H1 (cell line): ENCODE data around the gene PRKD1. TPM values are rescaled to one million over a fixed set of nuclear protein-coding genes. Genes with fewer than 3 reads are reported as not detected.

Experiments used
- CTCF ChIA-PET: fragments of 300-600 bp; sonication (Branson Sonifier 250); formaldehyde crosslinking; loops from one replicate; lab custom pipeline; 2021; ENCODE audit not compliant: partially characterized antibody; lab: Charles Lee
- POLR2A ChIA-PET: fragments of 300-600 bp; sonication (Branson Sonifier 250); formaldehyde crosslinking; loops from one replicate; lab custom pipeline; 2021; ENCODE audit warnings: inconsistent platforms; ENCODE audit not compliant: partially characterized antibody; lab: Charles Lee
- DNase-seq, 2 experiments: peaks; one replicate each; pipeline versions ENCODE4 v3.0.0 to v3.0.0-alpha.2; 2010 to 2022; ENCODE audit warnings: low spot score in 2 of 2, low read depth in 1 of 2, mixed read lengths in 1 of 2
- FAIRE-seq: peaks from 2 replicates; lab custom pipeline; 2011; peaks lifted over from hg19 to GRCh38; lab: Jason Lieb, UNC
- H2AFZ ChIP-seq: 2 replicates; pipeline ENCODE4 v1.8.1; 2012; ENCODE audit warnings: low read length, inconsistent platforms
- H2AK5ac ChIP-seq: 2 replicates; pipeline ENCODE4 v1.6.1; 2013; ENCODE audit warnings: low read depth, low read length
- H2BK120ac ChIP-seq: replicated peaks from 2 replicates; pipeline ENCODE3; 2013; ENCODE audit warnings: low read depth, low read length, inconsistent platforms
- H2BK12ac ChIP-seq: 2 replicates; pipeline ENCODE4 v1.6.1; 2013; ENCODE audit warnings: low read depth, low read length
- H2BK15ac ChIP-seq: 2 replicates; pipeline ENCODE4 v1.6.1; 2013; ENCODE audit warnings: low read length
- H2BK20ac ChIP-seq: 2 replicates; pipeline ENCODE4 v1.6.1; 2013; ENCODE audit warnings: low read length
- H2BK5ac ChIP-seq: 2 replicates; pipeline ENCODE4 v1.6.1; 2013; ENCODE audit warnings: low read depth, low read length
- H3K14ac ChIP-seq: 2 replicates; pipeline ENCODE4 v1.6.1; 2013; ENCODE audit warnings: inconsistent platforms; ENCODE audit not compliant: insufficient read length
- H3K18ac ChIP-seq: 2 replicates; pipeline ENCODE4 v1.6.1; 2013; ENCODE audit warnings: low read length; ENCODE audit errors: extremely low read depth
- H3K23ac ChIP-seq: 2 replicates; pipeline ENCODE4 v1.6.1; 2013; ENCODE audit warnings: inconsistent platforms; ENCODE audit not compliant: insufficient read length
- H3K23me2 ChIP-seq: 2 replicates; pipeline ENCODE4 v1.6.1; 2013; ENCODE audit warnings: low read depth, low read length
- H3K27ac ChIP-seq: 2 replicates; pipeline ENCODE4 v1.6.1; 2011; ENCODE audit warnings: low read depth, low read length, inconsistent platforms
- H3K27me3 ChIP-seq, 4 experiments: replicated peaks in 1 of 4; 1 replicate in 1 of 4; 2 replicates in 3 of 4; pipeline versions ENCODE4 v1.6.1 to v1.8.1; 2011 to 2013; ENCODE audit warnings: low read length in 3 of 4, mild to moderate bottlenecking in 3 of 4, inconsistent platforms in 2 of 4, mixed read lengths in 2 of 4, moderate library complexity in 1 of 4; ENCODE audit not compliant: control insufficient read depth in 3 of 4, insufficient read depth in 3 of 4; ENCODE audit errors: extremely low read depth in 1 of 4
- H3K36me3 ChIP-seq, 4 experiments: 2 replicates each; pipeline versions ENCODE4 v1.6.1 to v1.8.1; 2011 to 2013; ENCODE audit warnings: mild to moderate bottlenecking in 4 of 4, low read length in 3 of 4, moderate library complexity in 2 of 4, control low read depth in 1 of 4, inconsistent platforms in 1 of 4; ENCODE audit not compliant: insufficient read depth in 4 of 4, control insufficient read depth in 2 of 4
- H3K4ac ChIP-seq: replicated peaks from 2 replicates; pipeline ENCODE3; 2013; ENCODE audit warnings: low read length, low read depth, mixed read lengths, inconsistent platforms; ENCODE audit not compliant: insufficient read length
- H3K4me1 ChIP-seq, 4 experiments: replicated peaks in 1 of 4; 1 replicate in 1 of 4; 2 replicates in 3 of 4; pipeline versions ENCODE4 v1.6.1 to v1.8.1; 2011 to 2013; ENCODE audit warnings: low read length in 3 of 4, inconsistent platforms in 2 of 4, mixed read lengths in 1 of 4; ENCODE audit not compliant: insufficient read depth in 4 of 4, control insufficient read depth in 3 of 4
- H3K4me2 ChIP-seq, 2 experiments: 2 replicates each; pipeline versions ENCODE4 v1.6.1 to v1.8.1; 2011 to 2013; ENCODE audit warnings: low read depth in 2 of 2, low read length in 2 of 2, control low read depth in 1 of 2, inconsistent platforms in 1 of 2, mild to moderate bottlenecking in 1 of 2; ENCODE audit not compliant: insufficient read depth in 1 of 2
- H3K4me3 ChIP-seq, 4 experiments: fragments of 200-600, 300-600 bp in 1 of 4; sonication (generic), shearing (Covaris generic), sonication (Bioruptor Twin) in 1 of 4; 2 replicates each; pipeline versions ENCODE4 v1.5.1 to v1.8.1; 2011 to 2016; ENCODE audit warnings: low read length in 4 of 4, low read depth in 3 of 4, control low read depth in 2 of 4, inconsistent platforms in 2 of 4, mild to moderate bottlenecking in 2 of 4, mixed read lengths in 1 of 4, moderate library complexity in 1 of 4; ENCODE audit not compliant: insufficient read depth in 2 of 4; ENCODE audit errors: extremely low read depth in 1 of 4
- H3K56ac ChIP-seq: replicated peaks from 2 replicates; pipeline ENCODE3; 2013; ENCODE audit warnings: low read depth, mild to moderate bottlenecking, mixed read lengths, low read length, inconsistent platforms; ENCODE audit not compliant: insufficient read length
- H3K79me1 ChIP-seq: 2 replicates; pipeline ENCODE4 v1.6.1; 2013; ENCODE audit warnings: low read depth, low read length, control low read depth
- H3K79me2 ChIP-seq, 2 experiments: 2 replicates each; pipeline versions ENCODE4 v1.6.1 to v1.8.1; 2012 to 2013; ENCODE audit warnings: low read length in 2 of 2, mild to moderate bottlenecking in 2 of 2, inconsistent platforms in 1 of 2; ENCODE audit not compliant: insufficient read depth in 2 of 2, control insufficient read depth in 1 of 2
- H3K9ac ChIP-seq, 4 experiments: replicated peaks in 1 of 4; 1 replicate in 1 of 4; 2 replicates in 3 of 4; pipeline versions ENCODE4 v1.6.1 to v1.8.1; 2011 to 2013; ENCODE audit warnings: low read depth in 3 of 4, low read length in 3 of 4, control low read depth in 2 of 4, mild to moderate bottlenecking in 2 of 4, moderate library complexity in 2 of 4, inconsistent platforms in 1 of 4; ENCODE audit errors: extremely low read depth in 1 of 4
- H3K9me3 ChIP-seq, 2 experiments: 2 replicates each; pipeline versions ENCODE4 v1.6.1 to v1.8.1; 2012 to 2013; ENCODE audit warnings: mild to moderate bottlenecking in 2 of 2, moderate library complexity in 2 of 2, control low read depth in 1 of 2, inconsistent platforms in 1 of 2, low read depth in 1 of 2, low read length in 1 of 2, mixed read lengths in 1 of 2; ENCODE audit not compliant: insufficient read depth in 2 of 2
- H4K20me1 ChIP-seq, 2 experiments: replicated peaks in 1 of 2; 2 replicates each; pipeline versions ENCODE3 to v1.8.1; 2011 to 2013; ENCODE audit warnings: inconsistent platforms in 2 of 2, low read length in 2 of 2, mild to moderate bottlenecking in 1 of 2; ENCODE audit not compliant: insufficient read depth in 2 of 2, control insufficient read depth in 1 of 2
- H4K5ac ChIP-seq: 2 replicates; pipeline ENCODE4 v1.6.1; 2013; ENCODE audit warnings: low read length, low read depth, mixed read lengths, inconsistent platforms; ENCODE audit not compliant: insufficient read length
- H4K8ac ChIP-seq: 2 replicates; pipeline ENCODE4 v1.8.0; 2013; ENCODE audit warnings: mild to moderate bottlenecking, moderate library complexity, low read length, inconsistent platforms; ENCODE audit not compliant: insufficient read depth; ENCODE audit errors: extremely low read depth
- H4K91ac ChIP-seq: replicated peaks from 2 replicates; pipeline ENCODE3; 2013; ENCODE audit warnings: low read length, mixed read lengths, inconsistent platforms; ENCODE audit not compliant: insufficient read length
- ASH2L ChIP-seq: fragments of 200-600, 300-600 bp; sonication (generic); IDR thresholded peaks from one replicate; pipeline ENCODE4 v1.7.1; 2017; ENCODE audit warnings: low read length
- CTCF ChIP-seq, 3 experiments: IDR thresholded peaks; 1 replicate in 2 of 3; 2 replicates in 1 of 3; pipeline versions ENCODE4 v1.5.1 to v1.6.1; 2011; ENCODE audit warnings: low read length in 3 of 3, mild to moderate bottlenecking in 3 of 3, inconsistent platforms in 2 of 3, low read depth in 1 of 3, moderate library complexity in 1 of 3; ENCODE audit not compliant: insufficient read depth in 1 of 3; ENCODE audit errors: control extremely low read depth in 1 of 3
- GABPA ChIP-seq: IDR thresholded peaks from 2 replicates; pipeline ENCODE4 v1.6.1; 2011; ENCODE audit warnings: mild to moderate bottlenecking, low read length, moderate library complexity, borderline replicate concordance; ENCODE audit not compliant: insufficient read depth
- HDAC6 ChIP-seq: IDR thresholded peaks from one replicate; pipeline ENCODE4 v1.7.1; 2012; ENCODE audit warnings: low read depth, mild to moderate bottlenecking, inconsistent platforms, low read length, moderate library complexity
- JUND ChIP-seq: IDR thresholded peaks from 2 replicates; pipeline ENCODE4 v1.6.1; 2011; ENCODE audit warnings: mild to moderate bottlenecking, improper control_type of control experiment, low read length
- KDM4A ChIP-seq: IDR thresholded peaks from one replicate; pipeline ENCODE4 v1.7.1; 2012; ENCODE audit warnings: low read depth, mild to moderate bottlenecking, moderate library complexity, low read length, inconsistent platforms; ENCODE audit not compliant: severe bottlenecking
- SIX5 ChIP-seq: IDR thresholded peaks from 2 replicates; pipeline ENCODE4 v1.6.1; 2011; ENCODE audit warnings: mild to moderate bottlenecking, low read depth, low read length
- USF2 ChIP-seq: IDR thresholded peaks from 2 replicates; pipeline ENCODE4 v1.6.1; 2011; ENCODE audit warnings: low read length, improper control_type of control experiment
- WGBS, 2 experiments: shearing (Covaris generic) in 1 of 2; methylation state at CpG; one replicate each; pipeline versions ENCODE4 v1.1.6 to v1.1.7; 2013 to 2015; ENCODE audit warnings: low lambda C conversion rate in 2 of 2, mixed read lengths in 2 of 2, inconsistent platforms in 1 of 2, low coverage in 1 of 2, missing lambda C conversion rate in 1 of 2; ENCODE audit not compliant: insufficient replicate concordance in 2 of 2, insufficient coverage in 1 of 2, insufficient read length in 1 of 2; ENCODE audit errors: extremely low coverage in 1 of 2, missing lambda C conversion rate in 1 of 2; 5-methylcytosine and 5-hydroxymethylcytosine counted together
- polyA plus RNA-seq, 7 experiments: library from polyadenylated mRNA; depleted of rRNA in 3 of 7; stranded (reverse) in 5 of 7; unstranded in 2 of 7; fragments of >200 nt in 5 of 7; fragments of 200-250 nt in 2 of 7; gene quantifications; 1 replicate in 5 of 7; 2 replicates in 1 of 7; 4 replicates in 1 of 7; pipeline versions ENCODE4 v1.2.1 to v1.2.3, GENCODE V29; 2011 to 2013; ENCODE audit warnings: missing spikeins in 2 of 7, mixed read lengths in 2 of 7
- total RNA-seq: library from RNA; stranded (reverse); fragmentation: NEBNext Ultra II Directional; extraction: Animal tissue kit (Norgen Biotek cat#: 25700); gene quantifications from 2 replicates; pipeline ENCODE4 v1.2.1, GENCODE V29; 2021

PRKD1 gene
- total and polyA plus RNA-seq, 2 of the 8 experiments (the other 6 are each of a cell fraction or from before 2014, with no cell fraction given) = 3.6 to 6.8 TPM

- Histone ChIP-seq H3K4me3 (no peak overlapping the region), H2BK20ac (no peak overlapping the region), H2BK5ac (no peak overlapping the region), H3K14ac (no peak overlapping the region), H4K20me1 (no peaks in the 10 kb centered on the region), H3K79me2 (no peaks in the 10 kb centered on the region), H3K27me3 (no peaks in the 10 kb centered on the region), H3K79me1 (no peaks in the 10 kb centered on the region), H3K23ac (no peak overlapping the region), H4K91ac (no peak overlapping the region), H3K4me1 (no peaks in the 10 kb centered on the region), H4K8ac (no peak overlapping the region), H3K36me3 (peaks cover 0 to 4% (median 0%) of the 10 kb centered on the region in 4 experiments; a peak in 1 of 8 replicates), H2BK15ac (no peak overlapping the region), H3K9ac (no peak overlapping the region), H3K27ac (no peak overlapping the region), H3K4me2 (no peak overlapping the region), H3K23me2 (no peaks in the 10 kb centered on the region), H3K4ac (no peak overlapping the region), H2BK12ac (no peak overlapping the region), H3K56ac (no peak overlapping the region), H4K5ac (no peak overlapping the region), H3K18ac (no peak overlapping the region), H2AK5ac (no peak overlapping the region), H2BK120ac (no peak overlapping the region), H3K9me3 (peaks cover 6 to 10% of the 10 kb centered on the region in 2 experiments; a peak in 1 of 4 replicates), H2AFZ (no peak overlapping the region)
- ChIA-PET POLR2A (no interaction called here), CTCF (no interaction called here)
- TF ChIP-seq JUND (no peak), CTCF (IDR thresholded peaks at IDR 0.05; ENCODE audit: control extremely low read depth in 1 of 3, insufficient read depth in 1 of 3, low read depth in 1 of 3, low read length in 3 of 3) (no peak), GABPA (no peak), ASH2L (no peak), HDAC6 (no peak), SIX5 (no peak), KDM4A (no peak), USF2 (no peak)
- DNase-seq (no peak), FAIRE-seq (no peak)
- 98% methylated on average over 3 of the region's 3 CpGs; no CpG with 5 or more reads in 1 of the 2 experiments for WGBS, 2 experiments
These were observed 70.1 kb downstream of the PRKD1 start for GRCh38 chr14:29857551-29857950.
